Fibroblast of skin of left quadriceps (primary cell): Measurements from ENCODE around the gene TTC34.

Experiments
- DNase-seq, 2 experiments: peaks; one replicate each; pipeline ENCODE4 v3.0.0-alpha.2; 2013; ENCODE audit warnings: low read depth in 2 of 2

The TTC34 gene

GRCh38 chr1:2801535-2802291 is at the start of gene TTC34:
TTC34 (minus strand) TSS chr1:2801693; CDS start chr1:2800827, 866 bp downstream.
- DNase-seq, result no peak

- no peak for DNase-seq
Measured at GRCh38 chr1:2850502-2850901, 49.0 kb upstream of the TTC34 start.

GRCh38 chr1:2848006-2848670 is 46.6 kb upstream of the TTC34 start:
- no peak for DNase-seq

GRCh38 chr1:2847086-2847985 is 45.8 kb upstream of the TTC34 start:
- DNase-seq, result no peak

- no peak for DNase-seq
Measured at GRCh38 chr1:2845869-2846268, 44.4 kb upstream of the TTC34 start.

GRCh38 chr1:2840036-2840809 is 38.7 kb upstream of the TTC34 start:
- no peak for DNase-seq

- DNase-seq, result no peak
Measured at GRCh38 chr1:2837823-2838222, 36.3 kb upstream of the TTC34 start.

- DNase-seq, result no peak
Measured at GRCh38 chr1:2837316-2837715, 35.8 kb upstream of the TTC34 start.

- no peak for DNase-seq
Measured at GRCh38 chr1:2836333-2836970, 35.0 kb upstream of the TTC34 start.

- no peak for DNase-seq
Measured at GRCh38 chr1:2835650-2836159, 34.2 kb upstream of the TTC34 start.

- DNase-seq, result no peak
Measured at GRCh38 chr1:2834741-2835564, 33.5 kb upstream of the TTC34 start.

GRCh38 chr1:2834146-2834475 is 32.6 kb upstream of the TTC34 start:
- DNase-seq, result no peak

GRCh38 chr1:2833454-2834145 is 32.1 kb upstream of the TTC34 start:
- DNase-seq, result no peak

GRCh38 chr1:2832506-2833453 is 31.3 kb upstream of the TTC34 start:
- DNase-seq, result no peak

GRCh38 chr1:2831596-2832212 is 30.2 kb upstream of the TTC34 start:
- DNase-seq, result no peak

GRCh38 chr1:2830761-2831425 is 29.4 kb upstream of the TTC34 start:
- DNase-seq, result no peak

GRCh38 chr1:2829846-2830615 is 28.5 kb upstream of the TTC34 start:
- no peak for DNase-seq
